ENCODE data around the gene GABPA.

DNA sequence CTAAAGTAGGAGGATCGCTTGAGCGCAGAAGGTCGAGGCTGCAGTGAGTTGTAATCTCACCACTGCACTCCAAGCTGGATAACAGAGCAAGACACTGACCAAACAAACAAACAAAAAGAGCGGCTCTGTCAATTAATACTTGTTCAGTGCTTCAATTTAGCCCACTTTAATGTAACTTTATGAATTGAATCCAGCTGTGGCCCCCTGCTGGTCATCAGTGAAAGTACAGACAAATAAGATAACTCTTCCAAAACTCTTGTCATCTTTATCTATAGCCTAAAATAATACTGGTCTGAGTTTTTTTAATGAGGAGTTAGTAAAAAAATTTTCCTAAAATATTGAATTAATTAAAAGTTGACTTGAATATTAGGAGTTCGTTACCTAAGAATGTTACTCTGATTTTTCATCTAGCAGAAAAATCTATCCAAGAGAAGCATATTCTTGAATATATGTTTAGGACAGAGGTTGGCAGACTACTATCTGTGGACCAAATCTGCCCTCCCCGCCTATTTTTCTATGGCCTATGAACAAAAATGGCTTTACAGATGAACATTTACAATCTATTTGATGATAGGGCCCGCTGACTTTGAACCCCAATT is 26.2 kb upstream of the GABPA start:
- TF ChIP-seq ZBTB17 (tag by site-specific recombination; IDR thresholded peaks at IDR 0.05): no peak
- TF ChIP-seq, protein P1, sequence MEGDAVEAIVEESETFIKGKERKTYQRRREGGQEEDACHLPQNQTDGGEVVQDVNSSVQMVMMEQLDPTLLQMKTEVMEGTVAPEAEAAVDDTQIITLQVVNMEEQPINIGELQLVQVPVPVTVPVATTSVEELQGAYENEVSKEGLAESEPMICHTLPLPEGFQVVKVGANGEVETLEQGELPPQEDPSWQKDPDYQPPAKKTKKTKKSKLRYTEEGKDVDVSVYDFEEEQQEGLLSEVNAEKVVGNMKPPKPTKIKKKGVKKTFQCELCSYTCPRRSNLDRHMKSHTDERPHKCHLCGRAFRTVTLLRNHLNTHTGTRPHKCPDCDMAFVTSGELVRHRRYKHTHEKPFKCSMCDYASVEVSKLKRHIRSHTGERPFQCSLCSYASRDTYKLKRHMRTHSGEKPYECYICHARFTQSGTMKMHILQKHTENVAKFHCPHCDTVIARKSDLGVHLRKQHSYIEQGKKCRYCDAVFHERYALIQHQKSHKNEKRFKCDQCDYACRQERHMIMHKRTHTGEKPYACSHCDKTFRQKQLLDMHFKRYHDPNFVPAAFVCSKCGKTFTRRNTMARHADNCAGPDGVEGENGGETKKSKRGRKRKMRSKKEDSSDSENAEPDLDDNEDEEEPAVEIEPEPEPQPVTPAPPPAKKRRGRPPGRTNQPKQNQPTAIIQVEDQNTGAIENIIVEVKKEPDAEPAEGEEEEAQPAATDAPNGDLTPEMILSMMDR (tag by site-specific recombination; IDR thresholded peaks at IDR 0.05): 0 out of 2 replicates have a peak, but pooled peaks have one; percentile 13
- TF ChIP-seq HOXA7 (CRISPR knock-in tag; IDR thresholded peaks at IDR 0.05; ENCODE audit: borderline replicate concordance): no peak

Data from HEK293 (cell line).